Neural cell (in vitro differentiated cells): ENCODE results near the gene HEXIM2. TPM values are rescaled to one million over a fixed set of nuclear protein-coding genes. Genes with fewer than 3 reads are reported as not detected.
A peak's percentile ranks its signal among the peaks of the same experiment; 100 is the strongest.

ENCODE experiments used
- H2AFZ ChIP-seq: fragments of 200-600, 300-800 bp; sonication (generic), shearing (Covaris generic); 2 replicates; pipeline ENCODE4 v1.6.0; 2014; ENCODE audit warnings: low read depth, mild to moderate bottlenecking, antibody characterized with exemption, low read length, moderate library complexity
- H3F3A ChIP-seq: fragments of 200-600 bp; shearing (Covaris generic); 2 replicates; pipeline ENCODE4 v1.6.1; 2016; ENCODE audit warnings: mild to moderate bottlenecking, moderate library complexity, mixed read lengths, antibody characterized with exemption, low read length; ENCODE audit not compliant: insufficient read depth, poor library complexity, severe bottlenecking
- H3K27ac ChIP-seq: fragments of 200-600, 300-800 bp; sonication (generic), shearing (Covaris generic); 2 replicates; pipeline ENCODE4 v1.5.1; 2014; ENCODE audit warnings: mild to moderate bottlenecking, low read length, moderate library complexity
- H3K27me3 ChIP-seq: fragments of 300-800, 200-600 bp; sonication (generic), shearing (Covaris generic); 2 replicates; pipeline ENCODE4 v1.6.0; 2014; ENCODE audit warnings: mild to moderate bottlenecking, low read depth, low read length, moderate library complexity; ENCODE audit not compliant: insufficient read depth
- H3K36me3 ChIP-seq: fragments of 300-800, 200-600 bp; sonication (generic), shearing (Covaris generic); 2 replicates; pipeline ENCODE4 v1.5.1; 2014; ENCODE audit warnings: mild to moderate bottlenecking, antibody characterized with exemption, low read length, moderate library complexity; ENCODE audit not compliant: insufficient read depth
- H3K4me2 ChIP-seq: fragments of 300-800, 200-600 bp; sonication (generic), shearing (Covaris generic); 2 replicates; pipeline ENCODE4 v1.6.0; 2014; ENCODE audit warnings: mild to moderate bottlenecking, low read length
- H3K4me3 ChIP-seq: fragments of 300-800, 200-600 bp; sonication (generic), shearing (Covaris generic); 2 replicates; pipeline ENCODE4 v1.5.1; 2014; ENCODE audit warnings: mild to moderate bottlenecking, low read length, moderate library complexity
- H3K79me2 ChIP-seq: fragments of 200-600 bp; shearing (Covaris generic); replicated peaks from 2 replicates; pipeline ENCODE4 v1.6.0; 2014; ENCODE audit warnings: mild to moderate bottlenecking, low read length, moderate library complexity; ENCODE audit not compliant: insufficient read depth
- H3K9ac ChIP-seq: fragments of 300-800, 200-600 bp; sonication (generic), shearing (Covaris generic); 2 replicates; pipeline ENCODE4 v1.6.1; 2016; ENCODE audit warnings: mild to moderate bottlenecking, low read length, mixed read lengths
- H3K9me2 ChIP-seq: fragments of 200-600 bp; shearing (Covaris generic); 2 replicates; pipeline ENCODE4 v1.6.1; 2016; ENCODE audit warnings: mild to moderate bottlenecking, low read length, mixed read lengths; ENCODE audit not compliant: insufficient read depth
- H3K9me3 ChIP-seq: fragments of 200-600, 300-800 bp; sonication (generic), shearing (Covaris generic); 2 replicates; pipeline ENCODE4 v1.6.1; 2016; ENCODE audit warnings: mild to moderate bottlenecking, mixed run types, low read length, moderate library complexity, mixed read lengths
- H4K20me1 ChIP-seq: fragments of 200-600 bp; shearing (Covaris generic); 2 replicates; pipeline ENCODE4 v1.6.1; 2016; ENCODE audit warnings: mild to moderate bottlenecking, mixed run types; ENCODE audit not compliant: insufficient read depth
- EP300 ChIP-seq: fragments of 450-650 bp; conservative IDR thresholded peaks from 2 replicates; pipeline ENCODE4 v1.6.1; 2014; ENCODE audit warnings: antibody characterized with exemption, mild to moderate bottlenecking, moderate library complexity; ENCODE audit not compliant: poor library complexity, severe bottlenecking
- EZH2 ChIP-seq: fragments of 200-600, 300-800 bp; shearing (Covaris generic), sonication (generic); IDR thresholded peaks from 2 replicates; pipeline ENCODE4 v1.6.1; 2014; ENCODE audit warnings: antibody characterized with exemption, low read length, borderline replicate concordance, mild to moderate bottlenecking; ENCODE audit not compliant: insufficient read depth, poor library complexity, severe bottlenecking
- MXI1 ChIP-seq: fragments of 450-650 bp; conservative IDR thresholded peaks from 2 replicates; pipeline ENCODE4 v1.6.1; 2014; ENCODE audit warnings: antibody characterized with exemption, mild to moderate bottlenecking; ENCODE audit not compliant: poor library complexity, severe bottlenecking
- POLR2AphosphoS5 ChIP-seq: IDR thresholded peaks from 2 replicates; pipeline ENCODE4 v1.6.1; 2012
- RAD21 ChIP-seq: fragments of 450-650 bp; conservative IDR thresholded peaks from 2 replicates; pipeline ENCODE4 v1.6.1; 2014; ENCODE audit warnings: antibody characterized with exemption, mild to moderate bottlenecking, moderate library complexity
- REST ChIP-seq: IDR thresholded peaks from 2 replicates; pipeline ENCODE4 v1.6.1; 2012; ENCODE audit warnings: borderline replicate concordance
- SMC3 ChIP-seq: fragments of 450-650 bp; conservative IDR thresholded peaks from 2 replicates; pipeline ENCODE4 v1.6.1; 2014; ENCODE audit warnings: antibody characterized with exemption, mild to moderate bottlenecking, moderate library complexity; ENCODE audit not compliant: poor library complexity
- TAF1 ChIP-seq: IDR thresholded peaks from 2 replicates; pipeline ENCODE4 v1.6.1; 2012; ENCODE audit warnings: low read depth
- polyA plus RNA-seq: library from polyadenylated mRNA; depleted of rRNA; stranded (reverse); fragments of >200 nt; gene quantifications from 2 replicates; pipeline ENCODE4 v1.2.3, GENCODE V29; 2014
- TF ChIP-seq, protein P1 (sequence below): fragments of 450-650 bp; IDR thresholded peaks from 2 replicates; pipeline ENCODE4 v1.5.1; 2014; ENCODE audit warnings: antibody characterized with exemption, mild to moderate bottlenecking, moderate library complexity; ENCODE audit not compliant: poor library complexity, severe bottlenecking

The HEXIM2 gene
- polyA plus RNA-seq, 1 donor from 2014 or later, result 13.9 TPM

- Histone ChIP-seq H4K20me1 (no peaks in the 10 kb centered on the region), H3K9me3 (no peaks in the 10 kb centered on the region), H3K4me2 (no peak overlapping the region), H3K9me2 (no peaks in the 10 kb centered on the region), H3K27me3 (no peaks in the 10 kb centered on the region), H3K27ac (no peak overlapping the region), H3K36me3 (no peaks in the 10 kb centered on the region), H3K9ac (no peak overlapping the region), H3K79me2 (no peaks in the 10 kb centered on the region), H2AFZ (no peak overlapping the region), H3F3A (no peaks in the 10 kb centered on the region), H3K4me3 (no peak overlapping the region)
- TF ChIP-seq POLR2AphosphoS5 (no peak), SMC3 (no peak), RAD21 (no peak), EP300 (no peak), TAF1 (no peak), MXI1 (no peak)
These were observed 30.7 kb upstream of the HEXIM2 start for GRCh38 chr17:45130681-45131615.

GRCh38 chr17:45131616-45132319 lies 29.9 kb upstream of the HEXIM2 start:
- Histone ChIP-seq H3K79me2 (no peaks in the 10 kb centered on the region), H3K27ac (no peak overlapping the region), H3K36me3 (no peaks in the 10 kb centered on the region), H4K20me1 (no peaks in the 10 kb centered on the region), H3K9me3 (no peaks in the 10 kb centered on the region), H3K4me2 (peak overlapping the region; percentile 62), H3K9ac (peak overlapping the region; percentile 97), H3F3A (no peaks in the 10 kb centered on the region), H3K4me3 (peak overlapping the region; percentile 97), H2AFZ (no peak overlapping the region), H3K9me2 (no peaks in the 10 kb centered on the region), H3K27me3 (no peaks in the 10 kb centered on the region)
- TF ChIP-seq TAF1 (no peak), EP300 (no peak), RAD21 (peak; percentile 26), MXI1 (peak; percentile 34), EZH2 (no peak), SMC3 (peak; percentile 44), POLR2AphosphoS5 (no peak)
- TF ChIP-seq, protein P1, sequence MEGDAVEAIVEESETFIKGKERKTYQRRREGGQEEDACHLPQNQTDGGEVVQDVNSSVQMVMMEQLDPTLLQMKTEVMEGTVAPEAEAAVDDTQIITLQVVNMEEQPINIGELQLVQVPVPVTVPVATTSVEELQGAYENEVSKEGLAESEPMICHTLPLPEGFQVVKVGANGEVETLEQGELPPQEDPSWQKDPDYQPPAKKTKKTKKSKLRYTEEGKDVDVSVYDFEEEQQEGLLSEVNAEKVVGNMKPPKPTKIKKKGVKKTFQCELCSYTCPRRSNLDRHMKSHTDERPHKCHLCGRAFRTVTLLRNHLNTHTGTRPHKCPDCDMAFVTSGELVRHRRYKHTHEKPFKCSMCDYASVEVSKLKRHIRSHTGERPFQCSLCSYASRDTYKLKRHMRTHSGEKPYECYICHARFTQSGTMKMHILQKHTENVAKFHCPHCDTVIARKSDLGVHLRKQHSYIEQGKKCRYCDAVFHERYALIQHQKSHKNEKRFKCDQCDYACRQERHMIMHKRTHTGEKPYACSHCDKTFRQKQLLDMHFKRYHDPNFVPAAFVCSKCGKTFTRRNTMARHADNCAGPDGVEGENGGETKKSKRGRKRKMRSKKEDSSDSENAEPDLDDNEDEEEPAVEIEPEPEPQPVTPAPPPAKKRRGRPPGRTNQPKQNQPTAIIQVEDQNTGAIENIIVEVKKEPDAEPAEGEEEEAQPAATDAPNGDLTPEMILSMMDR, result peak; percentile 79

DNA sequence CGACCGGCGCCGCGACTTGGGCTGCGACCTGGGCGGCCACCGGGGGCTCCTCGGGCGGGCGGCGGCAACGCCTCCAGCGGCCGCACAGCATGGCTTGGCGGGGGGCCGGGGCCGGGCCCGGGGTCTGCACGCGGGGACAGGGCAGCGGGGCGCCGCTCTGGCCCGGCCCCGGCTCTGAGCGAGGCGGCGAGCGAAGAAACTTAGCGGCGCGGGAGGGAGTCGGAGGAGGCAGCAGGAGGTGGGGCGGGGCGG lies 29.4 kb upstream of the HEXIM2 start, which contains the start of gene PLCD3:
Gene PLCD3 (minus strand): TSS at position 196 of the 252 bp plus-strand sequence. CDS start 105 bp downstream, at position 91.
- no peaks in the 10 kb centered on the region for H3K79me2 ChIP-seq
- H3K9ac ChIP-seq, result peak within 1 kb of the TSS; percentile 97
- H3K27ac ChIP-seq, result peak within 1 kb of the TSS; percentile 87
- no peak for TF ChIP-seq TAF1
- no peak for TF ChIP-seq EZH2
- TF ChIP-seq EP300, result no peak
- no peak for TF ChIP-seq RAD21
- TF ChIP-seq, protein P1, result no peak
- no peak for TF ChIP-seq POLR2AphosphoS5
- no peak for TF ChIP-seq SMC3
- TF ChIP-seq REST, result no peak
- TF ChIP-seq MXI1, result no peak
- H3F3A ChIP-seq, result no peaks in the 10 kb centered on the region
- no peaks in the 10 kb centered on the region for H3K9me2 ChIP-seq
- peak within 1 kb of the TSS; percentile 93 for H2AFZ ChIP-seq
- no peaks in the 10 kb centered on the region for H4K20me1 ChIP-seq
- H3K9me3 ChIP-seq, result no peaks in the 10 kb centered on the region
- H3K4me2 ChIP-seq, result peak within 1 kb of the TSS; percentile 67
- peak within 1 kb of the TSS; percentile 97 for H3K4me3 ChIP-seq
- no peaks in the 10 kb centered on the region for H3K27me3 ChIP-seq
- no peaks in the 10 kb centered on the region for H3K36me3 ChIP-seq
